Trophoblast cell (in vitro differentiated cells and primary cell): Measurements from ENCODE around the gene ST6GALNAC3.

Experiments used
- DNase-seq, 2 donors: peaks; one replicate each; pipeline ENCODE4 v3.0.0-alpha.2; 2016
- H2AFZ ChIP-seq: 2 replicates; pipeline ENCODE4 v1.6.1; 2013; ENCODE audit warnings: low read length, moderate library complexity, mild to moderate bottlenecking; ENCODE audit not compliant: insufficient read depth, poor library complexity
- H2AK5ac ChIP-seq: 2 replicates; pipeline ENCODE4 v1.6.1; 2013; ENCODE audit warnings: mild to moderate bottlenecking, low read length
- H2BK120ac ChIP-seq: 2 replicates; pipeline ENCODE4 v1.6.1; 2013; ENCODE audit warnings: low read length, mild to moderate bottlenecking, moderate library complexity; ENCODE audit not compliant: insufficient read depth, poor library complexity
- H2BK12ac ChIP-seq: 2 replicates; pipeline ENCODE4 v1.6.1; 2013; ENCODE audit warnings: mild to moderate bottlenecking, low read length, moderate library complexity
- H2BK5ac ChIP-seq: 2 replicates; pipeline ENCODE4 v1.6.1; 2013; ENCODE audit warnings: low read length, low read depth, moderate library complexity, mild to moderate bottlenecking; ENCODE audit not compliant: poor library complexity
- H3K14ac ChIP-seq: 2 replicates; pipeline ENCODE4 v1.6.1; 2013; ENCODE audit warnings: mild to moderate bottlenecking, low read length
- H3K18ac ChIP-seq: 2 replicates; pipeline ENCODE4 v1.6.1; 2013; ENCODE audit warnings: mild to moderate bottlenecking, low read length
- H3K23ac ChIP-seq: 2 replicates; pipeline ENCODE4 v1.6.1; 2013; ENCODE audit warnings: low read length
- H3K27ac ChIP-seq: 2 replicates; pipeline ENCODE4 v1.5.1; 2013; ENCODE audit warnings: low read depth, mild to moderate bottlenecking, inconsistent platforms, low read length, moderate library complexity
- H3K27me3 ChIP-seq: 2 replicates; pipeline ENCODE4 v1.6.1; 2013; ENCODE audit warnings: inconsistent platforms, mild to moderate bottlenecking, low read length, moderate library complexity; ENCODE audit not compliant: insufficient read depth
- H3K36me3 ChIP-seq, 2 experiments: 1 replicate in 1 of 2; 2 replicates in 1 of 2; pipeline ENCODE4 v1.6.1; 2013; ENCODE audit warnings: low read length in 2 of 2, mild to moderate bottlenecking in 2 of 2, moderate library complexity in 1 of 2; ENCODE audit not compliant: insufficient read depth in 2 of 2, control insufficient read depth in 1 of 2
- H3K4ac ChIP-seq: 2 replicates; pipeline ENCODE4 v1.6.1; 2013; ENCODE audit warnings: low read depth, mild to moderate bottlenecking, low read length, moderate library complexity
- H3K4me1 ChIP-seq, 2 experiments: 1 replicate in 1 of 2; 2 replicates in 1 of 2; pipeline ENCODE4 v1.6.1; 2013; ENCODE audit warnings: low read length in 2 of 2, mild to moderate bottlenecking in 2 of 2, moderate library complexity in 1 of 2; ENCODE audit not compliant: insufficient read depth in 2 of 2, control insufficient read depth in 1 of 2
- H3K4me2 ChIP-seq: 2 replicates; pipeline ENCODE4 v1.6.1; 2013; ENCODE audit warnings: inconsistent platforms, mild to moderate bottlenecking, low read length, moderate library complexity
- H3K4me3 ChIP-seq: 2 replicates; pipeline ENCODE4 v1.5.1; 2013; ENCODE audit warnings: mild to moderate bottlenecking, low read depth, low read length, inconsistent platforms
- H3K79me1 ChIP-seq: one replicate; pipeline ENCODE4 v1.6.1; 2013; ENCODE audit warnings: low read length
- H3K79me2 ChIP-seq: 2 replicates; pipeline ENCODE4 v1.6.1; 2013; ENCODE audit warnings: low read length, mild to moderate bottlenecking; ENCODE audit not compliant: control insufficient read depth, insufficient read depth, poor library complexity
- H3K9ac ChIP-seq: 2 replicates; pipeline ENCODE4 v1.6.1; 2013; ENCODE audit warnings: mild to moderate bottlenecking, low read length
- H3K9me3 ChIP-seq: 2 replicates; pipeline ENCODE4 v1.6.1; 2013; ENCODE audit warnings: low read depth, mild to moderate bottlenecking, control low read depth, inconsistent platforms, low read length; ENCODE audit not compliant: insufficient read depth
- H4K12ac ChIP-seq: 2 replicates; pipeline ENCODE4 v1.6.1; 2013; ENCODE audit warnings: low read depth, mild to moderate bottlenecking, low read length, moderate library complexity
- H4K8ac ChIP-seq: 2 replicates; pipeline ENCODE4 v1.6.1; 2013; ENCODE audit warnings: low read depth, mild to moderate bottlenecking, low read length, moderate library complexity
- H4K91ac ChIP-seq: one replicate; pipeline ENCODE4 v1.6.1; 2013; ENCODE audit warnings: low read depth, mild to moderate bottlenecking, low read length, moderate library complexity
- WGBS: extraction: QIAGEN DNeasy Blood & Tissue Kit; methylation state at CpG from one replicate; pipeline ENCODE4 v1.1.7; 2013; ENCODE audit warnings: missing lambda C conversion rate; ENCODE audit not compliant: insufficient read length, insufficient coverage; ENCODE audit errors: extremely low coverage; 5-methylcytosine and 5-hydroxymethylcytosine counted together

Gene ST6GALNAC3

DNA sequence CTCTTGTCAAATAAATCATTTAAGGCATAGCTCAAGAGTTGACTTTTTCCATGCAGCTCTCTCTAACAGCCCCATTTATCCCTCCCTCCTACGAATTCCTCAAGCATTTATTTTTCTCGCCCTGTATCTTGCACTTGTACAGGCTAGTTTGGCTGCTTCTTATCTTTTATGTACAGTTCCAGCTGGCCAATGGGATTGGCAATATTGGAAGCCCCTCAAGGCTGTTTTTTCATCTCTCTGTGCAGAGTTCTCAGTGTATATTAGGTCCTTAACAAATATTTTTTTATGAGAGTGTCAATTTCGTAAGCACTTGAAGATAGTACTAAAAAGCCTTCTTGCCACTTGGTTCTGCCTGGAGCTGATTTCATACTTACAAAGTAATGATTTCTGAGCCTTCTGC lies 356.0 kb downstream of the ST6GALNAC3 start:
- Histone ChIP-seq H3K14ac (no peak overlapping the region), H4K8ac (no peak overlapping the region), H2BK5ac (no peak overlapping the region), H3K79me1 (no peaks in the 10 kb centered on the region), H3K23ac (no peak overlapping the region), H2BK12ac (no peak overlapping the region), H3K27ac (no peak overlapping the region), H3K27me3 (no peaks in the 10 kb centered on the region), H3K4me2 (no peak overlapping the region), H3K79me2 (peaks cover 2% of the 10 kb centered on the region), H4K91ac (no peak overlapping the region), H2AFZ (no peak overlapping the region), H3K9me3 (no peaks in the 10 kb centered on the region), H3K18ac (no peak overlapping the region), H2BK120ac (no peak overlapping the region), H2AK5ac (no peak overlapping the region), H3K4me1 (peaks cover 0 to 5% of the 10 kb centered on the region in 2 experiments), H4K12ac (no peak overlapping the region), H3K36me3 (no peaks in the 10 kb centered on the region), H3K9ac (no peak overlapping the region), H3K4me3 (no peak overlapping the region), H3K4ac (no peak overlapping the region)
- WGBS, result no CpG with 5 or more reads among the region's 3 CpGs
- DNase-seq, result no peak

DNA sequence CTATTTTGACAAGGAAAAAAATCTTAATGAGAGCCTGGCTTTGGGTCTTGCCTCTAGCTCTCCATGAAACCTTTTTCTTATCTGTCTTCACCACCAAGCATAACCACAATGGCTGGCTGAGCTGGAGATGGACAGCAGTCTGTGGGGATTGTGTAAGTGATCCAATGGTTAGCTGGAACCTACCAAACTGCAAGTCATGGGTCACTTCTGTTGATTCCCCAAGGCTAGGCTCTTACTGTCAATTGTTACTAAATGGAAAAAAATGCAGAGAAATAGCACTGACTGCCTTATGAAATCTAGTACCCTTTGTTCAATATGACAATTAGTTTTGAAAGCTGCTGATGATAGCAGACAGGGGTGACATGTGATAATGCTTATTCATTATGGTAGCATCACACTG lies 359.0 kb downstream of the ST6GALNAC3 start:
- Histone ChIP-seq H3K9me3 (no peaks in the 10 kb centered on the region), H4K12ac (no peak overlapping the region), H3K79me2 (peaks cover 2% of the 10 kb centered on the region), H3K27ac (no peak overlapping the region), H3K4me1 (peaks cover 0 to 5% of the 10 kb centered on the region in 2 experiments), H2AFZ (no peak overlapping the region), H4K8ac (no peak overlapping the region), H3K4me3 (no peak overlapping the region), H3K23ac (no peak overlapping the region), H3K27me3 (no peaks in the 10 kb centered on the region), H4K91ac (no peak overlapping the region), H3K18ac (no peak overlapping the region), H2BK12ac (no peak overlapping the region), H3K14ac (no peak overlapping the region), H3K4me2 (no peak overlapping the region), H2AK5ac (no peak overlapping the region), H3K4ac (no peak overlapping the region), H2BK5ac (no peak overlapping the region), H3K9ac (no peak overlapping the region), H3K36me3 (no peaks in the 10 kb centered on the region), H3K79me1 (no peaks in the 10 kb centered on the region), H2BK120ac (no peak overlapping the region)
- DNase-seq, result peak; percentile 41 to 60

DNA sequence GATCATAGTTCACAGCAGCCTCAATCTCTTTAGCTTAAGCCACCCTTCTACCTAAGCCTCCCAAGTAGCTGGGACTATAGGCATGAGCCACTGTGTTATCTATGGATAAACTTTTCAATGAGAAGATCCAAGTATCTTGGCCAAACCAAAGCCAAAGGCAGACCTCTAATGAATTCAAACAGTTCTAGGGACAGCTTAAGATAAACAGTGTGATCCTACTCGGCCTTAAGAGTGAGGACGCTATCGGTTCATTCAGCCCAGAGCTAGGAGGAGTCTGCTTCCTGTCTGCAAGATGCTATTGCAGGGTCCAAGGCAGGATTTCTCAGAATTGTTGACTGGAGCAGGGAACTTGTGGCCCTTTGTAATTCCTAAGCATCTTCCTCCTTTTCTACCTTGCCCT lies 368.7 kb downstream of the ST6GALNAC3 start:
- H3K4me2 ChIP-seq, result no peak overlapping the region
- H2AFZ ChIP-seq, result no peak overlapping the region
- WGBS, result no CpG with 5 or more reads among the region's 3 CpGs
- no peak overlapping the region for H3K14ac ChIP-seq
- H4K8ac ChIP-seq, result no peak overlapping the region
- H4K91ac ChIP-seq, result no peak overlapping the region
- no peak overlapping the region for H2BK120ac ChIP-seq
- no peak overlapping the region for H3K9ac ChIP-seq
- H3K4ac ChIP-seq, result no peak overlapping the region
- no peak for DNase-seq
- H2BK5ac ChIP-seq, result no peak overlapping the region
- no peaks in the 10 kb centered on the region for H3K79me1 ChIP-seq
- H2BK12ac ChIP-seq, result no peak overlapping the region
- H3K79me2 ChIP-seq, result no peaks in the 10 kb centered on the region
- H2AK5ac ChIP-seq, result no peak overlapping the region
- no peak overlapping the region for H4K12ac ChIP-seq
- H3K36me3 ChIP-seq, result peaks cover 0 to 2% of the 10 kb centered on the region in 2 experiments
- H3K27ac ChIP-seq, result no peak overlapping the region
- H3K23ac ChIP-seq, result no peak overlapping the region
- H3K9me3 ChIP-seq, result no peaks in the 10 kb centered on the region
- no peaks in the 10 kb centered on the region for H3K4me1 ChIP-seq
- no peak overlapping the region for H3K4me3 ChIP-seq
- H3K27me3 ChIP-seq, result no peaks in the 10 kb centered on the region
- H3K18ac ChIP-seq, result no peak overlapping the region

- Histone ChIP-seq H3K79me2 (no peaks in the 10 kb centered on the region), H4K8ac (no peak overlapping the region), H3K9ac (no peak overlapping the region), H4K12ac (no peak overlapping the region), H3K36me3 (peaks cover 0 to 2% of the 10 kb centered on the region in 2 experiments), H3K4ac (no peak overlapping the region), H3K27ac (no peak overlapping the region), H3K14ac (no peak overlapping the region), H3K23ac (no peak overlapping the region), H3K9me3 (no peaks in the 10 kb centered on the region), H2BK5ac (no peak overlapping the region), H2BK120ac (no peak overlapping the region), H2BK12ac (no peak overlapping the region), H3K18ac (no peak overlapping the region), H4K91ac (no peak overlapping the region), H2AK5ac (no peak overlapping the region), H3K4me3 (no peak overlapping the region), H3K4me2 (no peak overlapping the region), H3K79me1 (no peaks in the 10 kb centered on the region), H2AFZ (no peak overlapping the region), H3K4me1 (no peaks in the 10 kb centered on the region), H3K27me3 (no peaks in the 10 kb centered on the region)
- no CpG with 5 or more reads among the region's 1 CpG for WGBS
- no peak for DNase-seq
Measured at GRCh38 chr1:76444773-76445172, 370.2 kb downstream of the ST6GALNAC3 start.
